Measurements from ENCODE around the gene INPP5A.
A peak's percentile ranks its signal among the peaks of the same experiment; 100 is the strongest.

Gene INPP5A

GRCh38 chr10:132537684-132538001, at the start of gene INPP5A:
INPP5A (plus strand) TSS chr10:132537787; CDS start chr10:132538097, 310 bp downstream.
- TF ChIP-seq CTCF (IDR thresholded peaks at IDR 0.05; ENCODE audit: low read depth, low read length, poor library complexity, severe bottlenecking) (no peak), EZH2phosphoT487 (IDR thresholded peaks at IDR 0.05; ENCODE audit: borderline replicate concordance, low read length) (no peak)

GRCh38 chr10:132488231-132488821, 49.3 kb upstream of the INPP5A start:
- Histone ChIP-seq H3K4me3 (ENCODE audit: low read length) (no peak overlapping the region), H3K79me2 (ENCODE audit: control insufficient read depth, low read length) (no peaks in the 10 kb centered on the region), H3K27me3 (ENCODE audit: control insufficient read depth, low read length) (no peaks in the 10 kb centered on the region), H3K9me3 (ENCODE audit: control insufficient read depth, insufficient read depth, low read length) (peaks cover 20% of the 10 kb centered on the region; the same call in 1 of the 2 replicates), H3K9me2 (replicated peaks; ENCODE audit: control insufficient read depth, low read length) (no peaks in the 10 kb centered on the region), H4K20me1 (ENCODE audit: control insufficient read depth, insufficient read depth, low read depth, low read length) (no peaks in the 10 kb centered on the region), H3F3A (ENCODE audit: control insufficient read depth, insufficient read depth) (peaks cover 7% of the 10 kb centered on the region; the same call in 1 of the 2 replicates), H3K4me1 (ENCODE audit: control insufficient read depth, low read length) (no peaks in the 10 kb centered on the region), H3K36me3 (ENCODE audit: control insufficient read depth, low read length) (no peaks in the 10 kb centered on the region), H3K4me2 (ENCODE audit: low read length) (no peak overlapping the region), H3K27ac (ENCODE audit: low read depth, low read length) (no peak overlapping the region)
- TF ChIP-seq CTCF (IDR thresholded peaks at IDR 0.05; ENCODE audit: low read depth, low read length, poor library complexity, severe bottlenecking), result no peak
- no peak for TF ChIP-seq EZH2phosphoT487 (IDR thresholded peaks at IDR 0.05; ENCODE audit: borderline replicate concordance, low read length)

More at GRCh38 chr10:132537684-132538001, at the start of gene INPP5A:
- Histone ChIP-seq H3K4me3 (ENCODE audit: low read length) (peak within 1 kb of the TSS; percentile 71), H3K4me2 (ENCODE audit: low read length) (peak within 1 kb of the TSS; percentile 68), H3K27me3 (ENCODE audit: control insufficient read depth, low read length) (no peaks in the 10 kb centered on the region), H4K20me1 (ENCODE audit: control insufficient read depth, insufficient read depth, low read depth, low read length) (no peaks in the 10 kb centered on the region), H3K9me3 (ENCODE audit: control insufficient read depth, insufficient read depth, low read length) (no peaks in the 10 kb centered on the region), H3K9me2 (replicated peaks; ENCODE audit: control insufficient read depth, low read length) (no peaks in the 10 kb centered on the region), H3F3A (ENCODE audit: control insufficient read depth, insufficient read depth) (no peaks in the 10 kb centered on the region), H3K27ac (ENCODE audit: low read depth, low read length) (no peak within 1 kb of the TSS), H3K4me1 (ENCODE audit: control insufficient read depth, low read length) (peaks cover 28% of the 10 kb centered on the region), H3K79me2 (ENCODE audit: control insufficient read depth, low read length) (peaks cover 10% of the 10 kb centered on the region), H3K36me3 (ENCODE audit: control insufficient read depth, low read length) (no peaks in the 10 kb centered on the region)

- TF ChIP-seq EZH2phosphoT487 (IDR thresholded peaks at IDR 0.05; ENCODE audit: borderline replicate concordance, low read length) (no peak), CTCF (IDR thresholded peaks at IDR 0.05; ENCODE audit: low read depth, low read length, poor library complexity, severe bottlenecking) (no peak)
- no peaks in the 10 kb centered on the region for H3K9me2 ChIP-seq (replicated peaks; ENCODE audit: control insufficient read depth, low read length)
- H3K36me3 ChIP-seq (ENCODE audit: control insufficient read depth, low read length), result no peaks in the 10 kb centered on the region
- no peaks in the 10 kb centered on the region for H3K79me2 ChIP-seq (ENCODE audit: control insufficient read depth, low read length)
- H3K9me3 ChIP-seq (ENCODE audit: control insufficient read depth, insufficient read depth, low read length), result peaks cover 20% of the 10 kb centered on the region; the same call in 1 of the 2 replicates
- H4K20me1 ChIP-seq (ENCODE audit: control insufficient read depth, insufficient read depth, low read depth, low read length), result no peaks in the 10 kb centered on the region
- H3K4me2 ChIP-seq (ENCODE audit: low read length), result no peak overlapping the region
- no peaks in the 10 kb centered on the region for H3K27me3 ChIP-seq (ENCODE audit: control insufficient read depth, low read length)
- peaks cover 7% of the 10 kb centered on the region; the same call in 1 of the 2 replicates for H3F3A ChIP-seq (ENCODE audit: control insufficient read depth, insufficient read depth)
- no peaks in the 10 kb centered on the region for H3K4me1 ChIP-seq (ENCODE audit: control insufficient read depth, low read length)
- H3K27ac ChIP-seq (ENCODE audit: low read depth, low read length), result no peak overlapping the region
- no peak overlapping the region for H3K4me3 ChIP-seq (ENCODE audit: low read length)
These were observed 48.4 kb upstream of the INPP5A start for GRCh38 chr10:132489053-132489703.

Measured in DOHH2 (cell line).